ENCODE results near the gene UGCG.
"Not testable (repeated sequence)": the region's sequence is repeated elsewhere in the genome, so short reads cannot be mapped to it uniquely, and the experiment has no call there.

The UGCG gene

GRCh38 chr9:111890334-111890733 is 6.3 kb upstream of the UGCG start:
- in situ Hi-C loops (cut with MboI; ENCODE audit: low sequenced_read_pairs), result no loop called here

GRCh38 chr9:111890867-111891266 is 5.7 kb upstream of the UGCG start:
- in situ Hi-C loops (cut with MboI; ENCODE audit: low sequenced_read_pairs), result not testable (repeated sequence)

GRCh38 chr9:111891910-111892499 is 4.6 kb upstream of the UGCG start:
- in situ Hi-C loops (cut with MboI; ENCODE audit: low sequenced_read_pairs), result no loop called here

GRCh38 chr9:111896942-111897600 is 457 bp downstream of the UGCG start:
- in situ Hi-C loops (cut with MboI; ENCODE audit: low sequenced_read_pairs), result no loop called here

GRCh38 chr9:111897601-111898137 is 1.1 kb downstream of the UGCG start:
- in situ Hi-C loops (cut with MboI; ENCODE audit: low sequenced_read_pairs), result no loop called here

GRCh38 chr9:111898331-111899096 is 1.9 kb downstream of the UGCG start:
- in situ Hi-C loops (cut with MboI; ENCODE audit: low sequenced_read_pairs), result no loop called here

GRCh38 chr9:111900151-111900857 is 3.7 kb downstream of the UGCG start:
- in situ Hi-C loops (cut with MboI; ENCODE audit: low sequenced_read_pairs), result no loop called here

GRCh38 chr9:111900858-111901612 is 4.4 kb downstream of the UGCG start:
- in situ Hi-C loops (cut with MboI; ENCODE audit: low sequenced_read_pairs), result no loop called here

GRCh38 chr9:111902391-111903139 is 6.0 kb downstream of the UGCG start:
- in situ Hi-C loops (cut with MboI; ENCODE audit: low sequenced_read_pairs), result no loop called here

GRCh38 chr9:111903535-111903934 is 6.9 kb downstream of the UGCG start:
- in situ Hi-C loops (cut with MboI; ENCODE audit: low sequenced_read_pairs), result not testable (repeated sequence)

- in situ Hi-C loops (cut with MboI; ENCODE audit: low sequenced_read_pairs), result no loop called here
Observed at GRCh38 chr9:111904026-111904425, 7.4 kb downstream of the UGCG start.

- in situ Hi-C loops (cut with MboI; ENCODE audit: low sequenced_read_pairs), result no loop called here
Observed at GRCh38 chr9:111904891-111905291, 8.3 kb downstream of the UGCG start.

GRCh38 chr9:111907147-111907546 is 10.5 kb downstream of the UGCG start:
- in situ Hi-C loops (cut with MboI; ENCODE audit: low sequenced_read_pairs), result no loop called here

- in situ Hi-C loops (cut with MboI; ENCODE audit: low sequenced_read_pairs), result no loop called here
Observed at GRCh38 chr9:111909444-111909843, 12.8 kb downstream of the UGCG start.

- in situ Hi-C loops (cut with MboI; ENCODE audit: low sequenced_read_pairs), result no loop called here
Observed at GRCh38 chr9:111910428-111910827, 13.8 kb downstream of the UGCG start.

GRCh38 chr9:111913159-111913558 is 16.5 kb downstream of the UGCG start:
- in situ Hi-C loops (cut with MboI; ENCODE audit: low sequenced_read_pairs), result no loop called here

- in situ Hi-C loops (cut with MboI; ENCODE audit: low sequenced_read_pairs), result no loop called here
Observed at GRCh38 chr9:111914749-111915424, 18.3 kb downstream of the UGCG start.

GRCh38 chr9:111915425-111915758 is 18.8 kb downstream of the UGCG start:
- in situ Hi-C loops (cut with MboI; ENCODE audit: low sequenced_read_pairs), result no loop called here

- in situ Hi-C loops (cut with MboI; ENCODE audit: low sequenced_read_pairs), result no loop called here
Observed at GRCh38 chr9:111916234-111916645, 19.6 kb downstream of the UGCG start.
